ENCODE measurements around the gene CARNS1.
"Not testable (repeated sequence)": the region's sequence is repeated elsewhere in the genome, so short reads cannot be mapped to it uniquely, and the experiment has no call there.

CARNS1 gene

GRCh38 chr11:67445515-67445914 is 30.0 kb downstream of the CARNS1 start:
- DNase-seq, result no peak

GRCh38 chr11:67448220-67448609 is 32.7 kb downstream of the CARNS1 start:
- DNase-seq, result no peak

- peak; percentile 58 for DNase-seq
Measured at GRCh38 chr11:67449116-67449844, 33.8 kb downstream of the CARNS1 start.

- DNase-seq, result no peak
Measured at GRCh38 chr11:67450796-67451657, 35.5 kb downstream of the CARNS1 start.

- DNase-seq, result no peak
Measured at GRCh38 chr11:67451658-67451976, 36.1 kb downstream of the CARNS1 start.

- DNase-seq, result no peak
Measured at GRCh38 chr11:67452141-67452952, 36.9 kb downstream of the CARNS1 start, which contains the start of gene GPR152. TSS of gene GPR152 (minus strand) at chr11:67452729. CDS start at chr11:67452724, 5 bp downstream.

GRCh38 chr11:67453816-67454732 is 38.6 kb downstream of the CARNS1 start:
- DNase-seq, result no peak

GRCh38 chr11:67455054-67455453 is 39.6 kb downstream of the CARNS1 start, which contains the start of gene CABP4:
TSS of gene CABP4 (plus strand) at chr11:67455354. CDS start at chr11:67455424, 70 bp downstream.
- DNase-seq, result no peak

GRCh38 chr11:67456068-67456705 is 40.7 kb downstream of the CARNS1 start:
- DNase-seq, result no peak

- DNase-seq, result no peak
Measured at GRCh38 chr11:67457453-67457852, 42.0 kb downstream of the CARNS1 start.

- no peak for DNase-seq
Measured at GRCh38 chr11:67458266-67458665, 42.8 kb downstream of the CARNS1 start.

- no peak for DNase-seq
Measured at GRCh38 chr11:67463186-67463585, 47.7 kb downstream of the CARNS1 start.

- no peak for DNase-seq
Measured at GRCh38 chr11:67463680-67464410, 48.4 kb downstream of the CARNS1 start.

- peak; percentile 97 for DNase-seq
Measured at GRCh38 chr11:67464411-67465188, 49.1 kb downstream of the CARNS1 start.

- peak; percentile 58 for DNase-seq
Measured at GRCh38 chr11:67465189-67465510, 49.7 kb downstream of the CARNS1 start.

GRCh38 chr11:67465530-67465929 is 50.1 kb downstream of the CARNS1 start:
- not testable (repeated sequence) for DNase-seq

GRCh38 chr11:67466367-67466766 is 50.9 kb downstream of the CARNS1 start:
- DNase-seq, result no peak

GRCh38 chr11:67466962-67467771 is 51.7 kb downstream of the CARNS1 start:
- DNase-seq, result peak; percentile 49

- DNase-seq, result peak; percentile 41
Measured at GRCh38 chr11:67468056-67468455, 52.6 kb downstream of the CARNS1 start.
